ENCODE measurements around the gene DHRSX. TPM values are rescaled to one million over a fixed set of nuclear protein-coding genes. Genes with fewer than 3 reads are reported as not detected.
"Not testable (repeated sequence)": the region's sequence is repeated elsewhere in the genome, so short reads cannot be mapped to it uniquely, and the experiment has no call there.

The DHRSX gene
- polyA plus RNA-seq, 1 donor, result 11.3 TPM

DNA sequence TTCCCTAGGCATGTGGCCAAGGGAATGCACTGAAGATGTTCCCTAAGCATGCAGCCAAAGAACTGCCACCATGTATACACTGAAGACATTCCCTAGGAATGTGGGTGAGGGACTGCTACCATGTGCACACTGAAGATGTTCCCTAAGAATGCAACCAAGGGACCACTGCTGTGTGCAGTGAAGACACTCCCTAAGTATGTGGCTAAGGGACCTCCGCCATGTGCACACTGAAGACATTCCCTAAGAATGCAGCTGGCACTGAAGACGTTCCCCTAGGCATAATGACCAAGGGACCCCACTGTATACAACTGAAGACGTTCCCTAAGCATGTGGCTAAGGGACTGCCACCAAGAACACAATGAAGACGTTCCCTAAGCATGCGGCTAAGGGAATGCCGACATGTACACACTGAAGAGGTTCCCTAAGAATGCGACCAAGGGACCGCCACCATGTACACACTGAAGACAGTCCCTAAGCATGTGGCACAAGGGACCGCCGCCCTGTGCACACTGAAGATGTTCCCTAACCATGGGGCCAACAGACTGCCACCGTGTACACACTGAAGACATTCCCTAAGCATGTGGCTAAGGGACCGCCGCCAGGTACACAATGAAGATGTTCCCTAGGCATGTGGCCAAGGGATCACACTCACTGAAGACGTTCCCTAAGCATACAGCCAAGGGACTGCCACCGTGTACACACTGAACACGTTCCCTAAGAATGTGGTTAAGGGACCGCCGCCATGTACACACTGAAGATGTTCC is 25.6 kb downstream of the DHRSX start:
- DNase-seq (ENCODE audit: low read depth), result no peak

DNA sequence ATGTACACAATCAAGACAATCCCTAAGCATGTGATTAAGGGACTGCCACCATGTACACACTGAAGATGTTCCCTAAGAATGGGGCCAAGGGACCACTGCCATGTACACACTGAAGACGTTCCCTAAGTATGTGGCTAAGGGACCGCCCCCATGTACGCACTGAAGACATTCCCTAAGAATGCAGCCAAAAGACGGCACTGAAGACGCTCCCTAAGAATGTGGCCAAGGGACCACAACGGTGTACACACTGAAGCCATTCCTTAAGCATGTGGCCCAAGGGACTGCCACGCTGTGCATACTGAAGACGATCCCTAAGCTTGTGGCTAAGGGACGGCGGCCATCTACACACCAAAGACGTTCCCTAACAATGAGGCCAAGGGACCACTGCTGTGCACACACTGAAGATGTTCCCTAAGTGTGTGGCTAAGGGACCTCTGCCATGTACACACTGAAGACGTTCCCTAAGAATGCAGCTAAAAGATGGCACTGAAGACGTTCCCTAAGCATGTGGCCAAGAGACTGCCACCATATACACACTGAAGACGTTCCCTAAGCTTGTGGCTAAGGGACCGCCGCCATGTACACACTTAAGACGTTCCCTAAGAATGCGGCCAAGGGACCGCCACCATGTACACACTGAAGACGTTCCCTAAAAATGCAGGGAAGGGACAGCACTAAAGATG is 26.4 kb downstream of the DHRSX start:
- DNase-seq (ENCODE audit: low read depth), result no peak

DNA sequence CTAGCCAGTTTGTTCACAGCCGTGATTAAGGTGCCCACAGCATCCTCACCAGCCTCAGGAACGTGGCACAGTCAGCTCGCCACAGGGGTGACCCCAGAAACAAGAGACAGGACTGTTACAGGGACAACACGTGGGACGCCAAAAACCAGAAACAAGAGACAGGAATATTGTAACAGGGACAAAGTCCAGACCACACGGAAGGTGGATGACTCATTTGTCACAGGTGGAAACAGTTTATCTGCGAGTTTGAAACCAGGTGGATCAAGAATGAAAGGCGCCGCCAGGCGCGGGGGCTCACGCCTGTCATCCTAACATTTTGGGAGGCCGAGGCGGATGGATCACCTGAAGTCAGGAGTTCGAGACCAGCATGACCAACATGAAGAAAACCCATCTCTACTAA is 27.7 kb downstream of the DHRSX start:
- DNase-seq (ENCODE audit: low read depth), result not testable (repeated sequence)

DNA sequence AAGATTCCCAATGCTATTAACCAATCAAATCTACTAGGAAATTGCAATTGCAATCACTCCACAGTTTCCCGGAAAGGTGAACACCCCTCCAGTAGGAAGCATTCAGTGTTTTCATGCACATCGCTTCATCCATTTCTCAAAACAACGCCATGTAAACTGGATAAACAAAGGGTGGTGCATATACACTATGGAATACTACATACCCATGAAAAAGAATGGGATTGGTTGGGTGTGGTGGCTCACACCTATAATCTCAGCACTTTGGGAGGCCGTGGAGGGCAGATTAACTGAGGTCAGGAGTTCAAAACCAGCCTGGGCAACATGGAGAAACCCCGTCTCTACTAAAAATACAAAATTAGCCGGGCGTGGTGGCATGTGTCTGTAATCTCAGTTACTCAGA is 29.1 kb downstream of the DHRSX start:
- no peak for DNase-seq (ENCODE audit: low read depth)

DNA sequence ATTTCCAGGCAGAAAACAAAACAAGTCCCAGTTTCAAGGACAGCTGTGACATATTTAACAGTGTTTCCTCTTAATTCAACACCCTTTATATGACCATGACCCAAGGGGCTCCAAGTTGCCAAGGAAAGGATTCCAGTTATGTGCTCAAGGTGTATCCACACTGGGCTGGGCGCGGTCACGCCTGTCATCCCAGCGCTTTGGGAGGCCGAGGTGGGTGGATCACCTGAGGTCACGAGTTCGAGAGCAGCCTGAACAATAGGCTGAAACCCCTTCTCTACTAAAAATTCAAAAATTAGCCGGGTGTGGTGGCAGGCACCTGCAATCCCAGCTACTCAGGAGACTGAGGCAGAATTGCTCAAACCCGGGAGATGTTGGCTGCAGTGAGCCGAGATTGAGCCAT is 29.6 kb downstream of the DHRSX start:
- DNase-seq (ENCODE audit: low read depth), result not testable (repeated sequence)

DNA sequence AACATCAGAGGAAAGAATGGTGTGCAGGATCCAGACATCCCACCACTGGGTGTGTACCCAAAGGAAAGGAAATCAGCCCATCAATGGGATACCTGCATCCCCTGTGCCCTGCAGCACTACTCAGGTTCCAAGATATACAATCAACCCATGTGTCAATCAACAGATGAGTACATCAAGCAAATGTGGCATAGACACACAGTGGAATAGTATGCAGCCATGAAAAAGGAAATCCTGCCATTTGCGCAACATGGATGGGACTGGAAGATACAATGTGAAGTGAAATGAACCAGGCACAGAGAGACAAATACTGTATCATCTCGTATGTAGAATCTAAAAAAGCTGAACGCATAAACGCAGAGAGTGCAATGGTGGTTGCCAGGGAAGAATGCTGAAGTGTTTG is 30.9 kb downstream of the DHRSX start:
- not testable (repeated sequence) for DNase-seq (ENCODE audit: low read depth)

DNA sequence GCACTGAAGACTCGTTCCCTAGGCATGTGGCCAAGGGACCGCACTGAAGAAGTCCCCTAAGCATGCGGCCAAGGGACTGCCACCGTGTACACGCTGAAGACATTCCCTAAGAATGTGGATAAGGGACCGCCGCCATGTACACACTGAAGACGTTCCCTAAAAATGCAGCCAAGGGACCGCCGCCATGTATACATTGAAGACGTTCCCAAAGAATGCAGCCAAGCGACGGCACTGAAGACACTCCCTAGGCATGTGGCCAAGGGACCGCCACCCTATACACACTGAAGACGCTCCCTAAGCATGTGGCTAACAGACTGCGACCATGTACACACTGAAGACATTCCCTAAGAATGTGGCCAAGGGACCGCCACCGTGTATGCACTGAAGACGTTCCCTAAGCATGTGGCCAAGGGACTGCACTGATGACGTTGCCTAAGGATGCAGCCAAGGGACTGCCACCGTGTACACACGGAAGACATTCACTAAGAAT is 31.5 kb downstream of the DHRSX start:
- no peak for DNase-seq (ENCODE audit: low read depth)

DNA sequence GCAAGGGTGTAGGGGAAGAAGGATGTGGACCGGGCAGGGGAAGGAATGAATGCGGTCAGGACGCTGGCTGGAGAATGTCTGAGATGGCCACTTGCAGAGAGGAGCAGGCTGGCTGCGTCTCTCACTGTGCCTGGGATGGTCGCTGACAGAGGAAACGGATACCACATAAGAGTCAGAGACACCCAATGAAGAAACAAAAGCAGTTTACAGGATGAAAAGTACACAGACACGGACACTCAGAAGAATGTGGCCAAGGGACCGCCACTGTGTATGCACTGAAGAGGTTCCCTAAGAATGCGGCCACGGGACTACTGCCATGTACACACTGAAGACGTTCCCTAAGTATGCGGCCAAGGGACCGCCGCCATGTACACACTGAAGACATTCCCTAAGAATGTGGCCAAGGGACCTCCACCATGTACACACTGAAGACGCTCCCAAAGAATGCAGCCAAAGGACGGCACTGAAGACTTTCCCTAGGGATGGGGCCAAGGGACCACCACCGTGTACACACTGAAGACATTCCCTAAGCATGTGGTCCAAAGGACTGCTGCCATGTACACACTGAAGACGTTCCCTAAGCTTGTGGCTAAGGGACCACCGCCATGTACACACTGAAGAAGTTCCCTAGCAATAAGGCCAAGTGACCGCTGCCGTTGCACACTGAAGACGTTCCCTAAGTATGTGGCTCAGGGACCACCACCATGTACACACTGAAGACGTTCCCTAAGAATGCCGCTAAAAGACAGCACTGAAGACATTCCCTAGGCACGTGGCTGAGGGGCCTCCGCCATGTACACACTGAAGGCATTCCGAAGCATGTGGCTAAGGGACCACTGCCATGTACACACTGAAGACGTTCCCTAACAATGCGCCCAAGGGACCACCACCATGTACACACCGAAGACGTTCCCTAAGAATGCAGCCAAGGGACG is 32.2 kb downstream of the DHRSX start:
- DNase-seq (ENCODE audit: low read depth), result no peak

DNA sequence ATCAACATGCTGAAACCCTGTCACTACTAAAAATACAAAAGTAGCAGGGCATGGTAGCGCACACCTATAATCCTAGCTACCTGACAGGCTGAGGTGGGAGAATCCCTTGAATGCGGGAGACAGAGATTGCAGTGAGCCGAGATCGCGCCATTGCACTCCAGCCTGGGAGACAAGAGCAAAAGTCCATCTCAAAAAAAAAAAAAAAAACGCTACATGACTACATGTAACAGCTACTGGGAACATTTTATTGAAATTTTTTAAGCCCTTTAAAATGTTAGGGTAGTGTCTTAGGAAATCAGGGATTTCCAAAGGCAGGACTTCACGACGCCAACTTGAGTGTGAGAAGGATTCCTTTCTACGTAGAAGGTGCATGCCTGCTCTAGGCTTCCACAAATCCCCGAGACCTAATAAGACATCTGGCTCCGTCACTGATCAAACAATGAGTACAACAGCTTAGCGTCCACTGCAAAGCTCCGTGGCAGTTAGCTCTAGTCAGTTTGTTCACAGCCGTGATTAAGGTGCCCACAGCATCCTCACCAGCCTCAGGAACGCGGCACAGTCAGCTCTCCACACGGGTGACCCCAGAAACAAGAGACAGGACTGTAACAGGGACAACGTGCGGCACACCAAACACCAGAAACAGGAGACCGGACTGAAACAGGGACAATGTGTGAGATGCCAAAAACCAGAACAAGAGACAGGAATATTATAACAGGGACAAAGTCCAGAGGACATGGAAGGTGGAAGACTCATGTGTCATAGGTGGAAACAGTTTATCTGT is 33.7 kb downstream of the DHRSX start:
- DNase-seq (ENCODE audit: low read depth), result no peak

DNA sequence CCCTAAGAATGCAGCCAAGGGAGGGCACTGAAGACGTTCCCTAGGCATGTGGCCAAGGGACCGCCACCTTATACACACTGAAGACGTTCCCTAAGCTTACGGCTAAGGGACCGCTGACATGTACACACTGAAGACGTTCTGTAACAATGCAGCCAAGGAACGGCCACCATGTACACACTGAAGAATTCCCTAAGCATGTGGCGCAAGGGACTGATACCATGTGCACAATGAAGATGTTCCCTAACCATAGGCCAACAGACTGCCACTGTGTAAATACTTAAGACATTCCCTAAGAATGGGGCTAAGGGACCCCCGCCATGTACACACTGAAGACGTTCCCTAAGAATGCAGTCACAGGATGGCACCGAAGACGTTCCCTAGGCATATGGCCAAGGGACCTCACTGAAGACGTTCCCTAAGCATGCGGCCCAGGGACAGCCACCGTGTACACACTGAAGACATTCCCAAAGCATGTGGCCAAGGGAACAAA is 36.1 kb downstream of the DHRSX start:
- DNase-seq (ENCODE audit: low read depth), result no peak

DNA sequence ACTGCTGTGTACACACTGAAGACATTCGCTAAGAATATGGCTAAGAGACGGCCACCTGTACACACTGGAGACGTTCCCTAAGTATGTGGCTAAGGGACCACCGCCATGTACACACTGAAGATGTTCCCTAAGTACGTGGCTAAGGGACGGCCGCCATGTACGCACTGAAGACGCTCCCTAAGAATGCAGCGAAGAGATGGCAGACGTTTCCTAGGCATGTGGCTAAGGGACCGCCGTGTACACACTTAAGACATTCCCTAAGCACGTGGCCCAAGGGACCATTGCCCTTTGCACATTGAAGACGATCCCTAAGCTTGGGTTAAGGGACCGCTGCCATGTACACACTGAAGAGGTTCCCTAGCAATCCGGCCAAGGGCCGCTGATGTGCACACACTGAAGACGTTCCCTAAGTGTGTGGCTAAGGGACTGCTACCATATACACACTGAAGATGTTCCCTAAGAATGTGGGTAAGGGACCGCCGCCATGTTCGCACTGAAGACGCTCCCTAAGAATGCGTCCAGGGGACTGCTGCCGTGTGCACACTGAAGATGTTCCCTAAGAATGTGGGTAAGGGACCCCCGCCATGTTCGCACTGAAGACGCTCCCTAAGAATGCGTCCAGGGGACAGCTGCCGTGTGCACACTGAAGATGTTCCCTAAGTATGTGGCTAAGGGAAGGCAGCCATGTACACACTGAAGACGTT is 36.7 kb downstream of the DHRSX start:
- no peak for DNase-seq (ENCODE audit: low read depth)

DNA sequence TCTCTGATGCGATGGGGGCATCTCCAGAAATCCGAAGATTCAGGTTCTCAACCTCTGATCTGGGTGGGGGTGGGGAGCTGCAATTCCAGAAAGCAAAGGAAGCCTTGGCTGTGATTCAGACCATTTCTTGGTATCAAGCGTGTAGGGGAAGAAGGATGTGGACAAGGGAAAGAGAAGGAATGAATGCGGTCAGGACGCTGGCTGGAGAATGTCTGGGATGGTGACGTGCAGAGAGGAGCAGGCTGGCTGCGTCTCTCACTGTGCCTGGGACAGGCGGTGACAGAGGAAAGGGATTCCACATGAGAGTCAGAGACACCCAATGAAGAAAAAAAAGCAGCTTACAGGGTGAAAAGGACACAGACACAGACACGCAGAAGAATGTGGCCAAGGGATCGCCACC is 37.3 kb downstream of the DHRSX start:
- not testable (repeated sequence) for DNase-seq (ENCODE audit: low read depth)

DNA sequence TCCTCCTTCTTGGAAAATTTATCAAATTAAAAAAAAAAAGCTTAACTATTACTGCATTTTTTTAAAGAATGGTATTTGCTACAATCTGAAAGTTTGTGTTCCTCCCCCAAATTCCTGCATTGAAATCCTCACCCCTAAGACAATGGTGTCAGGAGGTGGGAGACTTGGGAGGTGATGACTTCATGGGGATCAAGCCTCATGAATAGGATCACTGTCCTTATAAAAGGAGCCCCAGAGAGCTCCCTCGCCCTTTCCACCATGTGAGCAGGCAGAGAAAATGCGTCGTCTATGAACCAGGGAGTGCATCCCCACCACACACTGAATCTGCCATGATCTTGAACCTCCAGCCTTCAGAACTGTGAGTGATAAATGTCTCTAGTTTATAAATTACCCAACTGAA is 38.0 kb downstream of the DHRSX start:
- DNase-seq (ENCODE audit: low read depth), result no peak

DNA sequence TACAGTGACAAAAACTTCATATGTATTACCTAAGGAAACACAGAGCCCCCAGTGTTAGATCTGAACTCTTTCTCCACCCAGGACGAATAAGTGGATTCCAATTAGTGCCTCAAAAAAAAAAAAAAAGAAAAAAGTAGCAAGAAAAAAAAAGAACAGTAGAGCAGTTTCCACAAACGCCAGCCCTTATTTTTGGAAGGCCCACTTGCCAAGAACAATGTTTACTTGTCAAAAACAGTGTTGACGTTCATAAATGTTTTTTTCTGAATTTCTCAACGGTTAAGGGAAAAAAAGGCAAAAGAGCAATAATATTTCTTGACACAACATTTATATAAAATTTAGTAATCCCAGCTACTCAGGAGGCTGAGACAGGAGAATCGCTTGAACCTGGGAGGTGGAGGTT is 38.7 kb downstream of the DHRSX start:
- DNase-seq (ENCODE audit: low read depth), result no peak

DNA sequence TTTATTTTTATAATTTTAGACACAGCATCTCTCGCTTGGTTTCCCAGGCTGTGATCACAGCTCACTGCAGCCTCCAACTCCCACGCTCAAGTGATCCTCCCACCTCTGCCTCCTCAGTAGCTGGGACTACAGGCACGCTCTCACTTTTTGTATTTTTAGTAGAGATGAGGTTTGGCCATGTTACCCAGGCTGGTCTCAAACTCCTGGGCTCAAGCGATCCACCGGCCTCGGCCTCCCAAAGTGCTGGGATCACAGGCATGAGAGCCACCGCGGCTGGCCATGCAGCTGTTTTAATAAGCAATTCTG is 39.1 kb downstream of the DHRSX start:
- DNase-seq (ENCODE audit: low read depth), result no peak

DNA sequence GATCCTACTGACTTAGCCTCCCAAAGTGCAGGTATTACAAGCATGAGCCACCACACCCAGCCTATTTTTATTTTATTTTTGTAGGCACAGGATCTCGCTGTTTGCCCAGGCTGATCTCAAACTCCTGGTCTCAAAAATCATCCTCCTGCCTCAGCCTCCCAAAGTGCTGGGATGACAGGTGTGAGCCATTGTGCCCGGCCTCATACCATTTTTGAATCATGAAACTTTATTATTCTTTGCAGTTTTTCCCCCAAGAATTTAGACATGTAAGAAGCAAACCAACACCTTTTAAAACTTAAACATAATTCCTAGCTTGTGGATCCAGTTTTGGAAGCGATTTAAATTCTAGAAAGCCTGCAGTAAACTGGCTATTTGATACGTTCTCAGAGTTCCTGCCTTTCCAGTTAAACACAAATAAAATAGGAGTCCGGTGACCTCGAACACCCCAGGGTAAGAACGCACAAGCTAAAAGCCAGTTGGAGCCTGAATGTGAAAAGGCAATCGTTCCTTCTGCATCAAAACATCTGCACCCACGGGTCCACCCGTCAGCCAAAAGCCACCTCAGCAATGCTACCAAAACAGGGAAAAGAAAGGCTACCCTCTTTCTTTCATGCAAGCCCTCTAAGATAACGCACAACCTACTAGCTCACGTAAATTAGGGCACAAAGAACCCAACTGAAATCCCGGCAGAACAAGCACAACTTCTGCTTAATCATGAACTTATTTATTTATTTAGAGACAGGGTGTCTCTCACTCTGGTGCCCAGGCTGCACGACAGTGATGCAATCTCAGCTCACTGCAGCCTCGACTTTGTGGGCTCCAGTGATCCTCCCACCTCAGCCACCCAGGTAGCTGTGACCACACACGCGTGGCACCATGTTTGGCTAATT is 39.7 kb downstream of the DHRSX start:
- DNase-seq (ENCODE audit: low read depth), result not testable (repeated sequence)

DNA sequence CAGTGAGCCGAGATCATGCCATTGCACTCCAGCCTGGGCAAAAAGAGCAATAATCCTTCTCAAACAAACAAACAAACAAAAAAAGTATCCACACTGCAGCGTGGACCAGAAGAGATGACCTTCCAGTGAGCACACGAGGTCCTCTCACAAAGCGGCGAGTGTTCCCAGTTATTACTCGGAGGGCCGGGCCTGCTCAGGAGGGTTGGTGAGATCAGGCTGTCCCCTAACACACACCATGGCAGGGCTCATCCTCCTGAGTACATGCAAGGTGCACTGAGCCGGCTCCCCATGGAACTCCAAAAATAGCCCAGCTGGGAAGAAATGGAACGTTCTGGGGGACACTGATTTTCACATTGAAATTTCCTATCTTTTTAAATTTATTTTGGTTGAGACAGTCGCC is 40.7 kb downstream of the DHRSX start:
- DNase-seq (ENCODE audit: low read depth), result not testable (repeated sequence)

DNA sequence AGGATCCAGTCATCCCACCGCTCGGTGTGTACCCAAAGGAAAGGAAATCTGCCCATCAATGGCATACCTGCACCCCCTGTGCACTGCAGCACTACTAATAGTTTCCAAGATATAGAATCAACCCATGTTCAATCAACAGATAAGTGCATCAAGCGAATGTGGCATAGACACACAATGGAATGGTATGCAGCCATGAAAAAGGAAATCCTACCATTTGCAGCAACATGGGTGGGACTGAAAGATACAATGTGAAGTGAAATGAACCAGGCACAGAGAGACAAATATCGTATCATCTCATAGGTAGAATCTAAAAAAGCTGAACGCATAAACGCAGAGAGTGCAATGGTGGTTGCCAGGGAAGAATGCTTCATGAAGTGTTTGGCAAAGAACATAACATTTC is 42.5 kb downstream of the DHRSX start:
- no peak for DNase-seq (ENCODE audit: low read depth)

DNA sequence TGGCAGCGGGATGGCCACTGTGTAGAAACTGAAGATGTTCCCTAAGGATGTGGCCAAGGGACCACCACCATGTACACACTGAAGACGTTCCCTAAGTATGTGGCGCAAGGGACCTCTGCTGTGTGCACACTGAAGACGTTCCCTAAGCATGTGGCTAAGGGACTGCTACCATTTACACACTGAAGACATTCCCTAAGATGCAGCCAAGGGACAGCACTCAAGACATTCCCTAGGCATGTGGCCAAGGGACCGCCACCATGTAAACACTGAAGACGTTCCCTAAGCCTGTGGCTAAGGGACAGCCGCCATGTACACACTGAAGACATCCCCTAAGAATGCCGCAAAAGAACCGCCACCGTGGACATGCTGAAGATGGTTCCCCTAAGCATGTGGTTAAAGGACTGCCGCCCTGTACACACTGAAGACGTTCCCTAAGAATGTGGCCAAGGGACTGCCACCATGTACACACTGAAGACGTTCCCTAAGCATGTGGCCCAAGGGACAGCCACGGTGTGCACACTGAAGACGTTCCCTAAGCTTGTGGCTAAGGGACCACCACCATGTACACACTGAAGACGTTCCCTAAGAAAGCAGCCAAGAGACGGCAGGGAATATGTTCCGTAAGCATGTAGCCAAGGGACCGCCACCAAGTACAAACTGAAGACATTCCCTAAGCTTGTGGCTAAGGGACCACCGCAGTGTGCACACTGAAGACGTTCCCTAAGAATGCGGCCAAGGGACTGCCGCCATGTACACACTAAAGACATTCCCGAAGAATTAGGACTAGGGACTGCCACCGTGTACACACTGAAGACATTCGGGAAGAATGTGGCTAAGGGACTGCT is 43.3 kb downstream of the DHRSX start:
- DNase-seq (ENCODE audit: low read depth), result no peak

Measured in forelimb muscle (tissue), 1 donor.